GM23338 (cell line): Measurements from ENCODE around the gene PIM3. TPM values are rescaled to one million over a fixed set of nuclear protein-coding genes. Genes with fewer than 3 reads are reported as not detected.

ENCODE experiments used
- ATAC-seq: fragments of 200-7000 bp; cut with Tn5 transposase; 3 replicates; pipeline ENCODE4 v1.9.1; 2020
- DNase-seq: peaks from one replicate; pipeline ENCODE4 v3.0.0-alpha.2; 2015; ENCODE audit warnings: low spot score
- H2AFZ ChIP-seq: fragments of 200-600 bp; sonication (generic); 2 replicates; pipeline ENCODE4 v1.8.0; 2016; ENCODE audit warnings: antibody characterized with exemption, mild to moderate bottlenecking, moderate library complexity
- H3F3A ChIP-seq: fragments of 200-600 bp; sonication (generic); replicated peaks from 2 replicates; pipeline ENCODE4 v1.8.0; 2017; ENCODE audit warnings: antibody characterized with exemption, mixed run types, low read depth
- H3K27ac ChIP-seq: fragments of 200-600 bp; sonication (generic); 2 replicates; pipeline ENCODE4 v1.6.1; 2016; ENCODE audit warnings: low read depth
- H3K27me3 ChIP-seq: fragments of 200-600 bp; sonication (generic); 2 replicates; pipeline ENCODE4 v1.8.0; 2016; ENCODE audit warnings: mild to moderate bottlenecking, mixed run types, moderate library complexity; ENCODE audit not compliant: insufficient read depth
- H3K36me3 ChIP-seq: fragments of 200-600 bp; sonication (generic); 2 replicates; pipeline ENCODE4 v1.8.0; 2016; ENCODE audit warnings: mild to moderate bottlenecking; ENCODE audit not compliant: insufficient read depth
- H3K4me1 ChIP-seq: fragments of 200-600 bp; sonication (generic); 2 replicates; pipeline ENCODE4 v1.8.0; 2016; ENCODE audit warnings: mild to moderate bottlenecking, moderate library complexity; ENCODE audit not compliant: insufficient read depth
- H3K4me2 ChIP-seq: fragments of 200-600 bp; sonication (generic); 2 replicates; pipeline ENCODE4 v1.7.1; 2017; ENCODE audit warnings: mixed run types
- H3K4me3 ChIP-seq: fragments of 200-600 bp; sonication (generic); 2 replicates; pipeline ENCODE4 v1.6.1; 2016; ENCODE audit warnings: mixed run types
- H3K79me2 ChIP-seq: fragments of 200-600 bp; sonication (generic); replicated peaks from 2 replicates; pipeline ENCODE4 v1.8.0; 2017; ENCODE audit warnings: mild to moderate bottlenecking; ENCODE audit not compliant: insufficient read depth
- H3K9me2 ChIP-seq: fragments of 200-600 bp; sonication (generic); 2 replicates; pipeline ENCODE4 v1.8.0; 2017; ENCODE audit not compliant: insufficient read depth
- H4K20me1 ChIP-seq: fragments of 200-600 bp; sonication (generic); replicated peaks from 2 replicates; pipeline ENCODE4 v1.8.0; 2017; ENCODE audit warnings: mild to moderate bottlenecking; ENCODE audit not compliant: insufficient read depth
- H3K27ac Mint-ChIP-seq: 2 replicates; pipeline ENCODE4 v1.8.0; 2020; ENCODE audit warnings: inconsistent platforms, mild to moderate bottlenecking, moderate library complexity, mixed read lengths
- H3K27me3 Mint-ChIP-seq: 3 replicates; pipeline ENCODE4 v1.8.0; 2022; ENCODE audit warnings: low read depth, mild to moderate bottlenecking, moderate library complexity, mixed read lengths, inconsistent platforms; ENCODE audit not compliant: insufficient read depth, poor library complexity
- H3K36me3 Mint-ChIP-seq: 3 replicates; pipeline ENCODE4 v1.8.0; 2021; ENCODE audit warnings: low read depth, mild to moderate bottlenecking, inconsistent platforms, moderate library complexity, mixed read lengths
- H3K4me1 Mint-ChIP-seq: 3 replicates; pipeline ENCODE4 v1.8.0; 2020; ENCODE audit warnings: mild to moderate bottlenecking, inconsistent platforms, mixed read lengths
- H3K4me3 Mint-ChIP-seq: 3 replicates; pipeline ENCODE4 v1.8.0; 2021; ENCODE audit warnings: moderate library complexity, mild to moderate bottlenecking, inconsistent platforms, mixed read lengths
- H3K9me3 Mint-ChIP-seq: 3 replicates; pipeline ENCODE4 v1.8.0; 2020; ENCODE audit warnings: moderate library complexity, mild to moderate bottlenecking, inconsistent platforms, mixed read lengths
- EZH2 ChIP-seq: fragments of 200-600 bp; sonication (generic); IDR thresholded peaks from one replicate; pipeline ENCODE4 v1.8.0; 2017; ENCODE audit warnings: antibody characterized with exemption, mild to moderate bottlenecking, low read depth; ENCODE audit not compliant: unreplicated experiment
- EZH2phosphoT487 ChIP-seq: fragments of 200-600 bp; sonication (generic); IDR thresholded peaks from one replicate; pipeline ENCODE4 v1.8.1; 2018; ENCODE audit warnings: antibody characterized with exemption; ENCODE audit not compliant: unreplicated experiment
- NANOG ChIP-seq: IDR thresholded peaks from 2 replicates; pipeline ENCODE4 v1.6.1; 2016; ENCODE audit warnings: antibody characterized with exemption, borderline replicate concordance
- POLR2AphosphoS5 ChIP-seq: IDR thresholded peaks from 2 replicates; pipeline ENCODE4 v1.6.1; 2016; ENCODE audit warnings: antibody characterized with exemption, low read depth
- REST ChIP-seq: IDR thresholded peaks from one replicate; pipeline ENCODE4 v1.6.1; 2018; ENCODE audit warnings: antibody characterized with exemption; ENCODE audit not compliant: unreplicated experiment
- STAT1 ChIP-seq: IDR thresholded peaks from one replicate; pipeline ENCODE4 v1.6.1; 2016; ENCODE audit warnings: antibody characterized with exemption; ENCODE audit not compliant: unreplicated experiment
- ZNF331 ChIP-seq: fragments of 250-450 bp; sonication (Bioruptor Pico); IDR thresholded peaks from 2 replicates; pipeline ENCODE4 v1.5.0; 2020; ENCODE audit warnings: low read depth, mild to moderate bottlenecking, moderate library complexity
- ZNF462 ChIP-seq: fragments of 250-450 bp; sonication (Bioruptor Pico); IDR thresholded peaks from 2 replicates; pipeline ENCODE4 v1.5.0; 2020; ENCODE audit warnings: mild to moderate bottlenecking, moderate library complexity
- polyA plus RNA-seq: library from polyadenylated mRNA; unstranded; fragments of >200 nt; fragmentation: Nextera tagmentation; extraction: Ambion mirVana; gene quantifications from 2 replicates; pipeline ENCODE4 v1.2.1, GENCODE V29; 2016
- total RNA-seq: library from RNA; depleted of rRNA; stranded (reverse); fragments of >200 nt; shearing (Covaris generic); gene quantifications from 2 replicates; pipeline ENCODE4 v1.2.3, GENCODE V29; 2014
- TF ChIP-seq, protein P1 (sequence below): IDR thresholded peaks from 2 replicates; pipeline ENCODE4 v1.6.1; 2016; ENCODE audit warnings: antibody characterized with exemption

PIM3 gene
- total and polyA plus RNA-seq, 2 experiments from 2014 or later = 17.7 to 37.3 TPM

DNA sequence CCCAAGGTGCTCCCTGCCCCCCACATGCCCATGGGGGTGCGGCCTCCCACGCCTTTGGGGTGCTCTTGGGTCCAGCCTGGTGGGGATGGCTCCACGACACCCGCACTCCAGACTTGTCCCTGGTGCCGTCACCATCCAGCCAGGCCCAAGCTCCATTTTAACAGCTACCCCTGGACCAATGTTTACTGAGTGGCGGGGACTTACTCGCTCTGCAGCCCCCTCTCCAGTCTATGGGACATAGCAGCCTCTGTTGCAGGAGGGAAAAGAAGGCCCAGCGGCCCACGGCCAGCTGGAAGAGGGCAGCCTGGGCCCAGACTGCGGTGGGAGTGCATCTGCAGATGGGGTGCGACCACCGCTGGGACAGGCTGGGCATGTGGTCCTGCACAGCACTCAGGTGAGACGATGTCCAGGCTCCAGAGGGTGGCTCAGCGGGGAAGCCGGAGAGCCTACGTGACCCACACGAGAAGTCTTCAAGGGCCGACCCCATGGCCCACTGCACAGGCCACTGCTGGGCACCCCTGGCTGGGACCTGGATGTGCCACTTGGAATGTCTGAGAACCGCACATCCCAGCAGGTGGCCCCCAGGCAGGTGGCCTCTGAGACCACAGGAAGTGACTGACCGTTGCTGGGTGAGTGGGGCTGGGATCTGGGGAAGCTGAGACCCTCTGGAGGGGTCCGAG, 33.9 kb downstream of the PIM3 start:
- Histone ChIP-seq H2AFZ (no peak overlapping the region), H3K4me2 (no peak overlapping the region), H3K4me3 (no peak overlapping the region), H3F3A (0 out of 2 replicates have a peak, but pooled peaks cover 3% of the 10 kb centered on the region), H3K27ac (no peak overlapping the region), H3K36me3 (no peaks in the 10 kb centered on the region), H3K4me1 (no peaks in the 10 kb centered on the region; the same call in 1 of the 2 replicates), H4K20me1 (no peaks in the 10 kb centered on the region), H3K9me2 (no peaks in the 10 kb centered on the region), H3K27me3 (no peaks in the 10 kb centered on the region), H3K79me2 (no peaks in the 10 kb centered on the region)
- peaks cover 3% of the 10 kb centered on the region; the same call in 2 of the 3 replicates for H3K36me3 Mint-ChIP-seq
- H3K4me1 Mint-ChIP-seq = peaks cover 13% of the 10 kb centered on the region
- DNase-seq (no peak), ATAC-seq (no peak)
- peaks cover 15% of the 10 kb centered on the region for H3K27me3 Mint-ChIP-seq
- H3K27ac Mint-ChIP-seq = no peak overlapping the region
- H3K9me3 Mint-ChIP-seq = peaks cover 22% of the 10 kb centered on the region
- no peak for TF ChIP-seq EZH2
- TF ChIP-seq NANOG = no peak
- no peak for TF ChIP-seq ZNF331 (CRISPR knock-in tag)
- no peak for TF ChIP-seq STAT1
- TF ChIP-seq REST = no peak
- TF ChIP-seq EZH2phosphoT487 = no peak
- TF ChIP-seq POLR2AphosphoS5 = no peak
- no peak overlapping the region for H3K4me3 Mint-ChIP-seq

DNA sequence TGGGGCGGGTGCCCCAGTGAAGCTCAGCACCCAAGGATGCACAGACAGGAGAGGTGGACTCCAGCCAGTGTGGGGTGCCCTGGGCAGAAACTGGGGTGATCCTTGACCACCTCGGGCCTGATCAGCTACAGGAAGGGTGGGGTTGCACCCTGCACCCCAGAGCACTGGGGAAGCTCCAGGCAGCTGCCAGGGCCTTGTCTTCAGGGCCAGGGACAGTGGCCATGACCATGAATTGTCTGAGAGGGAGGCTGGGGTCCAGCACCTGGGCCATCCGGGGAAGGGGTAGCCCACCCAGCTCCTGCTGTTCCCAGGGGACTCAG, 34.4 kb downstream of the PIM3 start:
- no peaks in the 10 kb centered on the region; the same call in 1 of the 2 replicates for H3K4me1 ChIP-seq
- peaks cover 4% of the 10 kb centered on the region for H3K27me3 ChIP-seq
- H3K79me2 ChIP-seq = no peaks in the 10 kb centered on the region
- no peaks in the 10 kb centered on the region for H3K36me3 ChIP-seq
- DNase-seq = no peak
- Mint-ChIP-seq H3K36me3 (peaks cover 3% of the 10 kb centered on the region; the same call in 2 of the 3 replicates), H3K27ac (no peak overlapping the region), H3K27me3 (peaks cover 16% of the 10 kb centered on the region), H3K4me1 (peaks cover 13% of the 10 kb centered on the region), H3K9me3 (peaks cover 17% of the 10 kb centered on the region), H3K4me3 (no peak overlapping the region)
- H3K27ac ChIP-seq = no peak overlapping the region
- no peak for ATAC-seq
- no peak overlapping the region for H3K4me3 ChIP-seq
- no peaks in the 10 kb centered on the region for H3K9me2 ChIP-seq
- H3F3A ChIP-seq = 0 out of 2 replicates have a peak, but pooled peaks cover 3% of the 10 kb centered on the region
- no peak overlapping the region for H3K4me2 ChIP-seq
- no peaks in the 10 kb centered on the region for H4K20me1 ChIP-seq
- H2AFZ ChIP-seq = no peak overlapping the region
- no peak for TF ChIP-seq ZNF462 (CRISPR knock-in tag)
- TF ChIP-seq, protein P1, sequence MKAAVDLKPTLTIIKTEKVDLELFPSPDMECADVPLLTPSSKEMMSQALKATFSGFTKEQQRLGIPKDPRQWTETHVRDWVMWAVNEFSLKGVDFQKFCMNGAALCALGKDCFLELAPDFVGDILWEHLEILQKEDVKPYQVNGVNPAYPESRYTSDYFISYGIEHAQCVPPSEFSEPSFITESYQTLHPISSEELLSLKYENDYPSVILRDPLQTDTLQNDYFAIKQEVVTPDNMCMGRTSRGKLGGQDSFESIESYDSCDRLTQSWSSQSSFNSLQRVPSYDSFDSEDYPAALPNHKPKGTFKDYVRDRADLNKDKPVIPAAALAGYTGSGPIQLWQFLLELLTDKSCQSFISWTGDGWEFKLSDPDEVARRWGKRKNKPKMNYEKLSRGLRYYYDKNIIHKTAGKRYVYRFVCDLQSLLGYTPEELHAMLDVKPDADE = no peak
